WTC11 (cell line): ENCODE results near the gene HEXD. TPM values are rescaled to one million over a fixed set of nuclear protein-coding genes. Genes with fewer than 3 reads are reported as not detected.

Experiments used
- ATAC-seq: fragments of 200-7000 bp; cut with Tn5 transposase; 2 replicates; pipeline ENCODE4 v1.10.0; 2021; ENCODE audit warnings: mild to moderate bottlenecking, moderate library complexity
- CTCF ChIA-PET: fragments of 300-600 bp; sonication (Branson Sonifier 250); formaldehyde crosslinking; loops from one replicate; lab custom pipeline; 2021; ENCODE audit warnings: antibody characterized with exemption; lab: Charles Lee
- POLR2A ChIA-PET: fragments of 350-600 bp; sonication (Branson Sonifier 250); formaldehyde crosslinking; loops from one replicate; lab custom pipeline; 2021; ENCODE audit warnings: antibody characterized with exemption; lab: Charles Lee
- DNase-seq: peaks from one replicate; pipeline ENCODE4 v3.0.0; 2021; ENCODE audit warnings: low spot score
- H3K27ac Mint-ChIP-seq: 2 replicates; pipeline ENCODE4 v1.8.0; 2021; ENCODE audit warnings: mixed read lengths
- H3K27me3 Mint-ChIP-seq: 2 replicates; pipeline ENCODE4 v1.8.0; 2021; ENCODE audit warnings: low read depth, mild to moderate bottlenecking, moderate library complexity, mixed read lengths
- H3K36me3 Mint-ChIP-seq: 2 replicates; pipeline ENCODE4 v1.8.0; 2021; ENCODE audit warnings: mixed read lengths
- H3K4me1 Mint-ChIP-seq: 2 replicates; pipeline ENCODE4 v1.8.0; 2022; ENCODE audit warnings: mixed read lengths
- H3K4me3 Mint-ChIP-seq: 2 replicates; pipeline ENCODE4 v1.8.0; 2021; ENCODE audit warnings: mild to moderate bottlenecking, moderate library complexity, mixed read lengths
- H3K9me3 Mint-ChIP-seq: 2 replicates; pipeline ENCODE4 v1.8.0; 2021; ENCODE audit warnings: mixed read lengths
- ATF6 ChIP-seq: sonication (generic); formaldehyde crosslinking; IDR thresholded peaks from 2 replicates; pipeline ENCODE4 v1.8.1; 2023; ENCODE audit warnings: mild to moderate bottlenecking, missing genetic modification reagents
- E2F1 ChIP-seq: sonication (generic); formaldehyde crosslinking; IDR thresholded peaks from 2 replicates; pipeline ENCODE4 v1.8.0; 2022; ENCODE audit warnings: mild to moderate bottlenecking, missing genetic modification reagents
- HMGXB4 ChIP-seq: sonication (generic); formaldehyde crosslinking; IDR thresholded peaks from 2 replicates; pipeline ENCODE4 v1.8.1; 2023; ENCODE audit warnings: mild to moderate bottlenecking, moderate library complexity, missing genetic modification reagents
- IRF2 ChIP-seq: sonication (generic); formaldehyde crosslinking; IDR thresholded peaks from 2 replicates; pipeline ENCODE4 v1.8.0; 2022; ENCODE audit warnings: low read depth, missing genetic modification reagents, borderline replicate concordance
- MYBL2 ChIP-seq: sonication (generic); formaldehyde crosslinking; IDR thresholded peaks from 2 replicates; pipeline ENCODE4 v1.8.1; 2023; ENCODE audit warnings: mild to moderate bottlenecking, moderate library complexity, missing genetic modification reagents
- NFYB ChIP-seq: sonication (generic); formaldehyde crosslinking; conservative IDR thresholded peaks from 2 replicates; pipeline ENCODE4 v1.8.0; 2022; ENCODE audit warnings: low read depth, missing genetic modification reagents
- NR3C1 ChIP-seq: sonication (generic); formaldehyde crosslinking; conservative IDR thresholded peaks from 2 replicates; pipeline ENCODE4 v1.8.1; 2023; ENCODE audit warnings: low read depth, mild to moderate bottlenecking, missing genetic modification reagents
- RORB ChIP-seq: fragments of 250-450 bp; sonication (Bioruptor Pico); IDR thresholded peaks from 2 replicates; pipeline ENCODE4 v1.9.0; 2021; ENCODE audit warnings: mild to moderate bottlenecking
- ZNF121 ChIP-seq: sonication (generic); formaldehyde crosslinking; IDR thresholded peaks from 2 replicates; pipeline ENCODE4 v1.8.0; 2023; ENCODE audit warnings: missing genetic modification reagents
- ZNF425 ChIP-seq: fragments of 250-450 bp; sonication (Bioruptor Pico); conservative IDR thresholded peaks from 2 replicates; pipeline ENCODE4 v1.9.0; 2021; ENCODE audit warnings: mild to moderate bottlenecking
- total RNA-seq: library from RNA; stranded (reverse); gene quantifications from 3 replicates; pipeline ENCODE4 v1.2.3, GENCODE V29; 2021
- TF ChIP-seq, protein P1 (sequence below): fragments of 250-450 bp; sonication (Bioruptor Pico); IDR thresholded peaks from 2 replicates; pipeline ENCODE4 v2.1.2; 2022; ENCODE audit warnings: mild to moderate bottlenecking, moderate library complexity
- TF ChIP-seq, protein P2 (sequence below): sonication (generic); formaldehyde crosslinking; IDR thresholded peaks from 2 replicates; pipeline ENCODE4 v1.8.1; 2023; ENCODE audit warnings: mild to moderate bottlenecking, missing genetic modification reagents
- TF ChIP-seq, protein P3 (sequence below): fragments of 200-600 bp; IDR thresholded peaks from 2 replicates; pipeline ENCODE4 v1.8.0; 2022; ENCODE audit warnings: antibody characterized with exemption

HEXD gene
- total RNA-seq, 1 experiment from 2014 or later: 36.0 TPM

- Mint-ChIP-seq H3K4me1 (peaks cover 13% of the 10 kb centered on the region), H3K36me3 (no peaks in the 10 kb centered on the region), H3K9me3 (no peaks in the 10 kb centered on the region)
- CTCF ChIA-PET: no interaction called here
- no peak for TF ChIP-seq NFYB (CRISPR knock-in tag)
- TF ChIP-seq RORB (CRISPR knock-in tag): no peak
- no peak for TF ChIP-seq MYBL2 (CRISPR knock-in tag)
- TF ChIP-seq NR3C1 (CRISPR knock-in tag): no peak
- TF ChIP-seq, protein P1, sequence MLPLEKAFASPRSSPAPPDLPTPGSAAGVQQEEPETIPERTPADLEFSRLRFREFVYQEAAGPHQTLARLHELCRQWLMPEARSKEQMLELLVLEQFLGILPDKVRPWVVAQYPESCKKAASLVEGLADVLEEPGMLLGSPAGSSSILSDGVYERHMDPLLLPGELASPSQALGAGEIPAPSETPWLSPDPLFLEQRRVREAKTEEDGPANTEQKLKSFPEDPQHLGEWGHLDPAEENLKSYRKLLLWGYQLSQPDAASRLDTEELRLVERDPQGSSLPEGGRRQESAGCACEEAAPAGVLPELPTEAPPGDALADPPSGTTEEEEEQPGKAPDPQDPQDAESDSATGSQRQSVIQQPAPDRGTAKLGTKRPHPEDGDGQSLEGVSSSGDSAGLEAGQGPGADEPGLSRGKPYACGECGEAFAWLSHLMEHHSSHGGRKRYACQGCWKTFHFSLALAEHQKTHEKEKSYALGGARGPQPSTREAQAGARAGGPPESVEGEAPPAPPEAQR: no peak
- TF ChIP-seq E2F1: no peak
- TF ChIP-seq, protein P2, sequence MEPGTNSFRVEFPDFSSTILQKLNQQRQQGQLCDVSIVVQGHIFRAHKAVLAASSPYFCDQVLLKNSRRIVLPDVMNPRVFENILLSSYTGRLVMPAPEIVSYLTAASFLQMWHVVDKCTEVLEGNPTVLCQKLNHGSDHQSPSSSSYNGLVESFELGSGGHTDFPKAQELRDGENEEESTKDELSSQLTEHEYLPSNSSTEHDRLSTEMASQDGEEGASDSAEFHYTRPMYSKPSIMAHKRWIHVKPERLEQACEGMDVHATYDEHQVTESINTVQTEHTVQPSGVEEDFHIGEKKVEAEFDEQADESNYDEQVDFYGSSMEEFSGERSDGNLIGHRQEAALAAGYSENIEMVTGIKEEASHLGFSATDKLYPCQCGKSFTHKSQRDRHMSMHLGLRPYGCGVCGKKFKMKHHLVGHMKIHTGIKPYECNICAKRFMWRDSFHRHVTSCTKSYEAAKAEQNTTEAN (CRISPR knock-in tag): no peak
- TF ChIP-seq ATF6 (CRISPR knock-in tag): no peak
- no peak for TF ChIP-seq IRF2 (CRISPR knock-in tag)
- TF ChIP-seq, protein P3, sequence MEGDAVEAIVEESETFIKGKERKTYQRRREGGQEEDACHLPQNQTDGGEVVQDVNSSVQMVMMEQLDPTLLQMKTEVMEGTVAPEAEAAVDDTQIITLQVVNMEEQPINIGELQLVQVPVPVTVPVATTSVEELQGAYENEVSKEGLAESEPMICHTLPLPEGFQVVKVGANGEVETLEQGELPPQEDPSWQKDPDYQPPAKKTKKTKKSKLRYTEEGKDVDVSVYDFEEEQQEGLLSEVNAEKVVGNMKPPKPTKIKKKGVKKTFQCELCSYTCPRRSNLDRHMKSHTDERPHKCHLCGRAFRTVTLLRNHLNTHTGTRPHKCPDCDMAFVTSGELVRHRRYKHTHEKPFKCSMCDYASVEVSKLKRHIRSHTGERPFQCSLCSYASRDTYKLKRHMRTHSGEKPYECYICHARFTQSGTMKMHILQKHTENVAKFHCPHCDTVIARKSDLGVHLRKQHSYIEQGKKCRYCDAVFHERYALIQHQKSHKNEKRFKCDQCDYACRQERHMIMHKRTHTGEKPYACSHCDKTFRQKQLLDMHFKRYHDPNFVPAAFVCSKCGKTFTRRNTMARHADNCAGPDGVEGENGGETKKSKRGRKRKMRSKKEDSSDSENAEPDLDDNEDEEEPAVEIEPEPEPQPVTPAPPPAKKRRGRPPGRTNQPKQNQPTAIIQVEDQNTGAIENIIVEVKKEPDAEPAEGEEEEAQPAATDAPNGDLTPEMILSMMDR: no peak
- no peak for TF ChIP-seq HMGXB4 (CRISPR knock-in tag)
- no peak for TF ChIP-seq ZNF425
- TF ChIP-seq ZNF121 (CRISPR knock-in tag): no peak
- TF ChIP-seq, all 79 proteins: peak for 0
- Mint-ChIP-seq H3K4me3 (no peak overlapping the region), H3K27me3 (no peaks in the 10 kb centered on the region), H3K27ac (peak overlapping the region; percentile 45; the same call in 1 of the 2 replicates)
- ATAC-seq (no peak), DNase-seq (no peak)
- POLR2A ChIA-PET: no interaction called here
Measured at GRCh38 chr17:82437325-82437668, 19.1 kb downstream of the HEXD start.
